NCI-H2196 treated with DMSO at 0.1 percent for 48 hours (cell line): ENCODE data around the gene EEIG1.
"Not testable (repeated sequence)": the region's sequence is repeated elsewhere in the genome, so short reads cannot be mapped to it uniquely, and the experiment has no call there.

Experiments
- DNase-seq: peaks from one replicate; lab custom pipeline; 2025; ENCODE audit not compliant: unreplicated experiment; lab: John Stamatoyannopoulos, UW

Gene EEIG1

GRCh38 chr9:127980706-127981558 is at the start of gene EEIG1:
EEIG1 (minus strand) TSS chr9:127980989; CDS start chr9:127980137, 852 bp downstream.
- peak; percentile 75 for DNase-seq

- DNase-seq: no peak
Measured at GRCh38 chr9:128027705-128028104, 46.9 kb upstream of the EEIG1 start.

- no peak for DNase-seq
Measured at GRCh38 chr9:128026773-128027541, 46.2 kb upstream of the EEIG1 start.

- DNase-seq: no peak
Measured at GRCh38 chr9:128026255-128026772, 45.5 kb upstream of the EEIG1 start.

GRCh38 chr9:128025736-128026135 is 44.9 kb upstream of the EEIG1 start:
- no peak for DNase-seq

GRCh38 chr9:128024761-128025308 is 44.0 kb upstream of the EEIG1 start:
- no peak for DNase-seq

- DNase-seq: not testable (repeated sequence)
Measured at GRCh38 chr9:128023671-128024070, 42.9 kb upstream of the EEIG1 start.

- no peak for DNase-seq
Measured at GRCh38 chr9:128022886-128023285, 42.1 kb upstream of the EEIG1 start.

GRCh38 chr9:128021098-128021497 is 40.3 kb upstream of the EEIG1 start:
- DNase-seq: no peak

GRCh38 chr9:128020692-128021091 is 39.9 kb upstream of the EEIG1 start:
- DNase-seq: no peak

GRCh38 chr9:128015696-128016095 is 34.9 kb upstream of the EEIG1 start:
- DNase-seq: no peak

- DNase-seq: no peak
Measured at GRCh38 chr9:128011071-128011817, 30.5 kb upstream of the EEIG1 start.

GRCh38 chr9:128009639-128010038 is 28.9 kb upstream of the EEIG1 start:
- no peak for DNase-seq

GRCh38 chr9:128008171-128008570 is 27.4 kb upstream of the EEIG1 start:
- DNase-seq: no peak

- DNase-seq: peak; percentile 67
Measured at GRCh38 chr9:128007566-128008138, 26.9 kb upstream of the EEIG1 start.

GRCh38 chr9:128006332-128006996 is 25.7 kb upstream of the EEIG1 start:
- DNase-seq: no peak

- no peak for DNase-seq
Measured at GRCh38 chr9:128005923-128006322, 25.1 kb upstream of the EEIG1 start.

- DNase-seq: no peak
Measured at GRCh38 chr9:128003966-128004604, 23.3 kb upstream of the EEIG1 start.

- DNase-seq: no peak
Measured at GRCh38 chr9:128002959-128003358, 22.2 kb upstream of the EEIG1 start.
